Mesenchymal stem cell (in vitro differentiated cells and primary cell): ENCODE data around the gene CLEC20A.

Experiments used
- DNase-seq: peaks from one replicate; pipeline ENCODE4 v3.0.0-alpha.2; 2013
- H2AFZ ChIP-seq: one replicate; pipeline ENCODE4 v1.6.1; 2013; ENCODE audit warnings: low read depth, mild to moderate bottlenecking, control low read depth, inconsistent platforms, low read length, moderate library complexity
- H2AK5ac ChIP-seq: 2 replicates; pipeline ENCODE4 v1.6.1; 2013; ENCODE audit warnings: low read length, moderate library complexity, mild to moderate bottlenecking, inconsistent platforms; ENCODE audit not compliant: severe bottlenecking
- H2BK120ac ChIP-seq: one replicate; pipeline ENCODE4 v1.6.1; 2013; ENCODE audit warnings: low read depth, mild to moderate bottlenecking, inconsistent platforms, low read length, moderate library complexity
- H2BK12ac ChIP-seq, 2 experiments: one replicate each; pipeline ENCODE4 v1.6.1; 2013; ENCODE audit warnings: inconsistent platforms in 2 of 2, low read length in 2 of 2, mild to moderate bottlenecking in 2 of 2, moderate library complexity in 2 of 2, control low read depth in 1 of 2
- H2BK15ac ChIP-seq: one replicate; pipeline ENCODE4 v1.6.1; 2013; ENCODE audit warnings: mild to moderate bottlenecking, low read depth, inconsistent platforms; ENCODE audit not compliant: poor library complexity, severe bottlenecking
- H2BK5ac ChIP-seq: 2 replicates; pipeline ENCODE4 v1.6.1; 2013; ENCODE audit warnings: low read depth, mild to moderate bottlenecking, low read length, control low read depth, inconsistent platforms; ENCODE audit not compliant: poor library complexity, severe bottlenecking
- H3K14ac ChIP-seq, 2 experiments: one replicate each; pipeline ENCODE4 v1.6.1; 2013; ENCODE audit warnings: inconsistent platforms in 2 of 2, low read length in 2 of 2, control low read depth in 1 of 2, mild to moderate bottlenecking in 1 of 2, moderate library complexity in 1 of 2
- H3K18ac ChIP-seq, 2 experiments: one replicate each; pipeline ENCODE4 v1.6.1; 2013; ENCODE audit warnings: inconsistent platforms in 2 of 2, low read length in 2 of 2, control low read depth in 1 of 2, low read depth in 1 of 2, mild to moderate bottlenecking in 1 of 2
- H3K23ac ChIP-seq, 2 experiments: one replicate each; pipeline ENCODE4 v1.6.1; 2013; ENCODE audit warnings: inconsistent platforms in 2 of 2, low read length in 2 of 2, mild to moderate bottlenecking in 2 of 2, moderate library complexity in 2 of 2, control low read depth in 1 of 2
- H3K27ac ChIP-seq: 2 replicates; pipeline ENCODE4 v1.5.1; 2013; ENCODE audit warnings: mild to moderate bottlenecking, moderate library complexity, low read length, control low read depth, inconsistent platforms; ENCODE audit not compliant: poor library complexity, severe bottlenecking
- H3K27me3 ChIP-seq, 2 experiments: 2 replicates each; pipeline versions ENCODE4 v1.6.1 to v1.7.0; 2013; ENCODE audit warnings: low read length in 2 of 2, mild to moderate bottlenecking in 2 of 2, moderate library complexity in 2 of 2, control low read depth in 1 of 2, inconsistent platforms in 1 of 2; ENCODE audit not compliant: control insufficient read depth in 1 of 2, insufficient read depth in 1 of 2
- H3K36me3 ChIP-seq, 2 experiments: 2 replicates each; pipeline versions ENCODE4 v1.6.1 to v1.7.0; 2013; ENCODE audit warnings: low read length in 2 of 2, control low read depth in 1 of 2, inconsistent platforms in 1 of 2, low read depth in 1 of 2, mild to moderate bottlenecking in 1 of 2; ENCODE audit not compliant: insufficient read depth in 2 of 2, control insufficient read depth in 1 of 2
- H3K4ac ChIP-seq, 2 experiments: one replicate each; pipeline ENCODE4 v1.6.1; 2013; ENCODE audit warnings: inconsistent platforms in 2 of 2, low read length in 2 of 2, mild to moderate bottlenecking in 2 of 2, moderate library complexity in 2 of 2, control low read depth in 1 of 2, low read depth in 1 of 2
- H3K4me1 ChIP-seq: 2 replicates; pipeline ENCODE4 v1.6.1; 2013; ENCODE audit warnings: low read depth, low read length, control low read depth; ENCODE audit not compliant: control insufficient read depth, insufficient read depth
- H3K4me2 ChIP-seq: 2 replicates; pipeline ENCODE4 v1.6.1; 2013; ENCODE audit warnings: low read length, mild to moderate bottlenecking, inconsistent platforms; ENCODE audit not compliant: poor library complexity, severe bottlenecking
- H3K4me3 ChIP-seq, 2 experiments: 2 replicates each; pipeline versions ENCODE4 v1.5.1 to v1.7.0; 2013; ENCODE audit warnings: low read length in 2 of 2, mild to moderate bottlenecking in 2 of 2, control low read depth in 1 of 2, low read depth in 1 of 2; ENCODE audit not compliant: insufficient read depth in 1 of 2
- H3K79me1 ChIP-seq: replicated peaks from 2 replicates; pipeline ENCODE4 v1.6.1; 2013; ENCODE audit warnings: mild to moderate bottlenecking, control low read depth, low read length, inconsistent platforms; ENCODE audit not compliant: poor library complexity, severe bottlenecking
- H3K9ac ChIP-seq: 2 replicates; pipeline ENCODE4 v1.7.0; 2013; ENCODE audit warnings: mild to moderate bottlenecking, low read length, moderate library complexity
- H3K9me3 ChIP-seq: 2 replicates; pipeline ENCODE4 v1.7.0; 2013; ENCODE audit warnings: mild to moderate bottlenecking, low read length; ENCODE audit not compliant: control insufficient read depth
- H4K8ac ChIP-seq: one replicate; pipeline ENCODE4 v1.6.1; 2013; ENCODE audit warnings: inconsistent platforms, mild to moderate bottlenecking, low read length, moderate library complexity
- H4K91ac ChIP-seq: one replicate; pipeline ENCODE4 v1.6.1; 2013; ENCODE audit warnings: mild to moderate bottlenecking, low read length, inconsistent platforms
- WGBS: methylation state at CpG from one replicate; pipeline ENCODE4 v1.1.7; 2013; ENCODE audit warnings: mixed read lengths; 5-methylcytosine and 5-hydroxymethylcytosine counted together

CLEC20A gene

GRCh38 chr1:178528953-178529335, 32.2 kb upstream of the CLEC20A start:
- Histone ChIP-seq H2BK15ac (no peak overlapping the region), H3K18ac (no peak overlapping the region), H2AK5ac (peak overlapping the region; percentile 62), H4K8ac (no peak overlapping the region), H3K9me3 (peaks cover 4% of the 10 kb centered on the region), H3K27me3 (no peaks in the 10 kb centered on the region), H3K27ac (no peak overlapping the region), H3K36me3 (no peaks in the 10 kb centered on the region), H2BK12ac (no peak overlapping the region), H4K91ac (no peak overlapping the region), H3K23ac (no peak overlapping the region), H2BK5ac (no peak overlapping the region), H3K4ac (no peak overlapping the region), H3K4me1 (peaks cover 22% of the 10 kb centered on the region), H3K79me1 (no peaks in the 10 kb centered on the region), H3K14ac (no peak overlapping the region), H2BK120ac (no peak overlapping the region), H3K4me3 (no peak overlapping the region), H3K9ac (no peak overlapping the region), H2AFZ (no peak overlapping the region), H3K4me2 (no peak overlapping the region)
- 88% methylated on average over 4 of the region's 4 CpGs for WGBS
- no peak for DNase-seq

- H3K4me3 ChIP-seq: no peak overlapping the region
- no peak overlapping the region for H3K14ac ChIP-seq
- H2BK12ac ChIP-seq: no peak overlapping the region
- no peaks in the 10 kb centered on the region for H3K79me1 ChIP-seq
- H3K23ac ChIP-seq: no peak overlapping the region
- DNase-seq: no peak
- H3K27ac ChIP-seq: no peak overlapping the region
- peak overlapping the region in 1 of 2 experiments; percentile 1 for H3K18ac ChIP-seq
- H3K4me2 ChIP-seq: no peak overlapping the region
- no peaks in the 10 kb centered on the region for H3K36me3 ChIP-seq
- H3K4ac ChIP-seq: no peak overlapping the region
- no peak overlapping the region for H2BK5ac ChIP-seq
- no peak overlapping the region for H2BK120ac ChIP-seq
- H2BK15ac ChIP-seq: no peak overlapping the region
- H3K4me1 ChIP-seq: peaks cover 22% of the 10 kb centered on the region
- H4K8ac ChIP-seq: no peak overlapping the region
- no peak overlapping the region for H4K91ac ChIP-seq
- peaks cover 4% of the 10 kb centered on the region for H3K9me3 ChIP-seq
- no peak overlapping the region for H3K9ac ChIP-seq
- WGBS: 84% methylated on average over 10 of the region's 10 CpGs
- no peak overlapping the region for H2AFZ ChIP-seq
- H3K27me3 ChIP-seq: no peaks in the 10 kb centered on the region
- H2AK5ac ChIP-seq: peak overlapping the region; percentile 46
Observed at GRCh38 chr1:178528228-178528952, 31.6 kb upstream of the CLEC20A start.

- no peak overlapping the region for H4K8ac ChIP-seq
- peaks cover 20% of the 10 kb centered on the region for H3K4me1 ChIP-seq
- H2AK5ac ChIP-seq: no peak overlapping the region
- H3K9me3 ChIP-seq: peaks cover 4% of the 10 kb centered on the region
- no peak overlapping the region for H2BK15ac ChIP-seq
- H2BK5ac ChIP-seq: no peak overlapping the region
- H3K27ac ChIP-seq: no peak overlapping the region
- H3K14ac ChIP-seq: no peak overlapping the region
- no peak overlapping the region for H3K4ac ChIP-seq
- no peak overlapping the region for H3K4me3 ChIP-seq
- H3K4me2 ChIP-seq: no peak overlapping the region
- no peaks in the 10 kb centered on the region for H3K27me3 ChIP-seq
- no peaks in the 10 kb centered on the region for H3K36me3 ChIP-seq
- no peak overlapping the region for H2BK120ac ChIP-seq
- no peak overlapping the region for H3K23ac ChIP-seq
- no peak overlapping the region for H4K91ac ChIP-seq
- no peak overlapping the region for H3K9ac ChIP-seq
- no peak for DNase-seq
- no peak overlapping the region for H2BK12ac ChIP-seq
- H2AFZ ChIP-seq: no peak overlapping the region
- 92% methylated on average over 3 of the region's 4 CpGs for WGBS
- no peaks in the 10 kb centered on the region for H3K79me1 ChIP-seq
- no peak overlapping the region for H3K18ac ChIP-seq
Observed at GRCh38 chr1:178527117-178527516, 30.4 kb upstream of the CLEC20A start.

- no peak overlapping the region for H3K9ac ChIP-seq
- no peaks in the 10 kb centered on the region for H3K79me1 ChIP-seq
- H2AK5ac ChIP-seq: no peak overlapping the region
- peak overlapping the region in 1 of 2 experiments; percentile 23 for H3K14ac ChIP-seq
- no peak overlapping the region for H3K23ac ChIP-seq
- no peak overlapping the region for H2AFZ ChIP-seq
- no peak overlapping the region for H3K27ac ChIP-seq
- H4K91ac ChIP-seq: no peak overlapping the region
- H2BK5ac ChIP-seq: no peak overlapping the region
- H3K4ac ChIP-seq: no peak overlapping the region
- DNase-seq: no peak
- H3K4me1 ChIP-seq: no peaks in the 10 kb centered on the region
- H2BK15ac ChIP-seq: no peak overlapping the region
- H3K4me2 ChIP-seq: no peak overlapping the region
- no peak overlapping the region for H3K18ac ChIP-seq
- no peak overlapping the region for H3K4me3 ChIP-seq
- H3K9me3 ChIP-seq: peaks cover 4% of the 10 kb centered on the region
- H2BK120ac ChIP-seq: no peak overlapping the region
- H3K27me3 ChIP-seq: no peaks in the 10 kb centered on the region
- H4K8ac ChIP-seq: no peak overlapping the region
- no peak overlapping the region for H2BK12ac ChIP-seq
- no peaks in the 10 kb centered on the region for H3K36me3 ChIP-seq
- WGBS: 98% methylated on average over 4 of the region's 4 CpGs
Observed at GRCh38 chr1:178521241-178521640, 24.5 kb upstream of the CLEC20A start.
